ENCODE results near the gene PIEZO2. TPM values are rescaled to one million over a fixed set of nuclear protein-coding genes. Genes with fewer than 3 reads are reported as not detected.

PIEZO2 gene
- total and polyA plus RNA-seq, 2 donors (not counting 1 experiment from before 2014, with no cell fraction given), result not detected

DNA sequence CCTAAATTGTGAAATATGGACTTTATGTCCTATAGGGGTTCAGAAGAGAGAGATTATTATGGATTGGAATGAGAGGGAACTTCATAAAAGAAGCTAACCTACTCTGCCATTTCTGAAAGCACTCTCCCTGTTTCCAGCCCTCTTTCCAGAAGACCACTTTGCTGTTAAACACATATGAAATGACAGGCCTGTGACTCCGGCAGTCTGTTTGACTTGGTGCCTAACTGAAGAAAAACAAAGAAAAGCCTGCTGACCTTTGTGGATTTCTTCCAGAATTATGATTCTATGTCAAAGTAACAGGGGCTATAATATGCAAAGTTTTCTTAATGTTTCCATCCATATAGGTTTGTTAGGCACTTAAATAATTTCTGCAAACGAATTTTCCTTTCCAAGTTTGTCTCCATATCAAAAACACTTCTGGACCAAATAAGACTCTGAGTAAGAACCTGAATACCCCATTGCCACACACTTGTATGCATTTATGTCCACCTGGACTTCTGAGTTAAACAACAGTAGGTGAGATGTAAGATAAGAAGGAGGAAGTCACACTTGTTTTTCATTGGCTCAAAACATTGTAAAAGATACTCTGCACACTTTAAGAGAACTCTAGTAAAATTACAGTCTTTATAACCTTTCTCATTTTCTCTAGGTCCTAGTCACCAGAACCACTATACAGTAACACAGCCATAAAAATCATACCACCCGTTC lies 111.7 kb downstream of the PIEZO2 start:
- Histone ChIP-seq H3K36me3 (replicated peaks in 1 of 2; ENCODE audit: control extremely low read depth in 1 of 2, control insufficient read depth in 1 of 2, extremely low read depth in 1 of 2, insufficient read depth in 2 of 2, low read length in 1 of 2) (no peaks in the 10 kb centered on the region), H3K4me1 (ENCODE audit: control insufficient read depth in 2 of 2, insufficient read depth in 2 of 2, low read length in 2 of 2) (no peaks in the 10 kb centered on the region), H3K4me2 (replicated peaks; ENCODE audit: low read depth, low read length, poor library complexity, severe bottlenecking) (no peak overlapping the region), H3K4me3 (ENCODE audit: control extremely low read depth in 1 of 5, extremely low read depth in 1 of 5, insufficient read depth in 1 of 5, low read depth in 2 of 5, low read length in 4 of 5) (no peak overlapping the region), H3K9me3 (ENCODE audit: control extremely low read depth in 1 of 3, control insufficient read depth in 2 of 3, insufficient read depth in 1 of 3, low read length in 2 of 3) (no peaks in the 10 kb centered on the region), H4K20me1 (ENCODE audit: control insufficient read depth, insufficient read depth, low read length, poor library complexity, severe bottlenecking) (no peaks in the 10 kb centered on the region), H2AFZ (ENCODE audit: insufficient read depth, low read depth, low read length, poor library complexity, severe bottlenecking) (no peak overlapping the region), H3K27me3 (replicated peaks in 1 of 4; ENCODE audit: control extremely low read depth in 1 of 4, control insufficient read depth in 3 of 4, insufficient read depth in 4 of 4, low read length in 3 of 4) (no peaks in the 10 kb centered on the region), H3K79me2 (ENCODE audit: control insufficient read depth, insufficient read depth, low read length) (no peaks in the 10 kb centered on the region), H3K9ac (ENCODE audit: low read length) (no peak overlapping the region), H3K27ac (ENCODE audit: low read length in 2 of 2) (no peak overlapping the region)
- TF ChIP-seq, protein P1, sequence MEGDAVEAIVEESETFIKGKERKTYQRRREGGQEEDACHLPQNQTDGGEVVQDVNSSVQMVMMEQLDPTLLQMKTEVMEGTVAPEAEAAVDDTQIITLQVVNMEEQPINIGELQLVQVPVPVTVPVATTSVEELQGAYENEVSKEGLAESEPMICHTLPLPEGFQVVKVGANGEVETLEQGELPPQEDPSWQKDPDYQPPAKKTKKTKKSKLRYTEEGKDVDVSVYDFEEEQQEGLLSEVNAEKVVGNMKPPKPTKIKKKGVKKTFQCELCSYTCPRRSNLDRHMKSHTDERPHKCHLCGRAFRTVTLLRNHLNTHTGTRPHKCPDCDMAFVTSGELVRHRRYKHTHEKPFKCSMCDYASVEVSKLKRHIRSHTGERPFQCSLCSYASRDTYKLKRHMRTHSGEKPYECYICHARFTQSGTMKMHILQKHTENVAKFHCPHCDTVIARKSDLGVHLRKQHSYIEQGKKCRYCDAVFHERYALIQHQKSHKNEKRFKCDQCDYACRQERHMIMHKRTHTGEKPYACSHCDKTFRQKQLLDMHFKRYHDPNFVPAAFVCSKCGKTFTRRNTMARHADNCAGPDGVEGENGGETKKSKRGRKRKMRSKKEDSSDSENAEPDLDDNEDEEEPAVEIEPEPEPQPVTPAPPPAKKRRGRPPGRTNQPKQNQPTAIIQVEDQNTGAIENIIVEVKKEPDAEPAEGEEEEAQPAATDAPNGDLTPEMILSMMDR (IDR thresholded peaks at IDR 0.05), result no peak
- no peak for TF ChIP-seq EZH2 (IDR thresholded peaks at IDR 0.05; ENCODE audit: borderline replicate concordance, insufficient read depth, low read depth, low read length, poor library complexity, severe bottlenecking)
- peaks cover 7% of the 10 kb centered on the region for H3K27me3 Mint-ChIP-seq
- no peak overlapping the region for H3K4me3 Mint-ChIP-seq
- no peaks in the 10 kb centered on the region for H3K4me1 Mint-ChIP-seq
- ATAC-seq (ENCODE audit: low read depth) (no peak), DNase-seq (no peak)
- WGBS (ENCODE audit: insufficient coverage), result 100% methylated on average over 1 of the region's 3 CpGs
- intact Hi-C loops (cut with micrococcal nuclease), result no loop called here
- H3K9me3 Mint-ChIP-seq (ENCODE audit: insufficient read depth), result no peaks in the 10 kb centered on the region
- POLR2A ChIA-PET, result no interaction called here
- H3K27ac Mint-ChIP-seq, result no peak overlapping the region
- CTCF ChIA-PET, result no interaction called here

DNA sequence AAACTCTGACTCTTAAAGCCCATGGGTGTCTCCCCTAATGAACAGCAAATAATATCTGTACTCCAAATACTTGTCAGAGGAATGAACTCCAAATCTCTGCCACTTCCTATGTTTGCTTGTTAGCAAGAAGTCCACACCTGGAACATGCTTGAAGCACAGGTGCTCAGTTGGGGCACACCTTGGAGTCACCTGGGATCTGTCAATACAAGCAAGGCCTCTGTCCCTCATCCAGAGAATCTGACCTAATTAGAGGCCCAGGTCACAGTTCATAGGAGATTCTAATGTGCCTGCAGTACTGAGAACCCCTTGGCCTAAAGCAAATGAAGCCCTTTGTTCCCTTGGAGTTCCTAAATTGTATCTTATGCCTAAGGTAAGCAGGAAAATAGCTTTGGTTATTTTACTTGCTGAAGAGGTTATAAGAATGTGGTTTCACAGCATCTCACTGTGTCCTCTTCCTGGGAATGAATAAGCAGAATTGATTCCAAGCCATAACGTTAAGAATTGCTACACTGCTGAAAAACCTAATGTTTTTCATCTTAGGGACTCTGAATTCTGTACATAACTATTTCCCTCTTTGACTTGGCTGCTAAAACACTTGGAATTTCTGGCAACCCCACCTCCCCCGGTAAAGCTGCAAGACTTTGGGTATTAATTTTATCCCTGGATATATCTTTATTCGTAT lies 113.4 kb downstream of the PIEZO2 start:
- TF ChIP-seq, protein P1 (IDR thresholded peaks at IDR 0.05), result no peak
- TF ChIP-seq EZH2 (IDR thresholded peaks at IDR 0.05; ENCODE audit: borderline replicate concordance, insufficient read depth, low read depth, low read length, poor library complexity, severe bottlenecking), result no peak
- H3K9ac ChIP-seq (ENCODE audit: low read length), result no peak overlapping the region
- DNase-seq (no peak), ATAC-seq (ENCODE audit: low read depth) (no peak)
- H3K27ac ChIP-seq (ENCODE audit: low read length in 2 of 2), result no peak overlapping the region
- H2AFZ ChIP-seq (ENCODE audit: insufficient read depth, low read depth, low read length, poor library complexity, severe bottlenecking), result no peak overlapping the region
- H3K9me3 Mint-ChIP-seq (ENCODE audit: insufficient read depth), result no peaks in the 10 kb centered on the region
- intact Hi-C loops (cut with micrococcal nuclease), result no loop called here
- H3K4me1 Mint-ChIP-seq, result no peaks in the 10 kb centered on the region
- H3K9me3 ChIP-seq (ENCODE audit: control extremely low read depth in 1 of 3, control insufficient read depth in 2 of 3, insufficient read depth in 1 of 3, low read length in 2 of 3), result no peaks in the 10 kb centered on the region
- no peaks in the 10 kb centered on the region for H3K27me3 Mint-ChIP-seq
- no peak overlapping the region for H3K4me3 Mint-ChIP-seq
- no peaks in the 10 kb centered on the region for H3K4me1 ChIP-seq (ENCODE audit: control insufficient read depth in 2 of 2, insufficient read depth in 2 of 2, low read length in 2 of 2)
- no peak overlapping the region for H3K4me2 ChIP-seq (replicated peaks; ENCODE audit: low read depth, low read length, poor library complexity, severe bottlenecking)
- no peaks in the 10 kb centered on the region for H3K79me2 ChIP-seq (ENCODE audit: control insufficient read depth, insufficient read depth, low read length)
- POLR2A ChIA-PET, result no interaction called here
- H4K20me1 ChIP-seq (ENCODE audit: control insufficient read depth, insufficient read depth, low read length, poor library complexity, severe bottlenecking), result no peaks in the 10 kb centered on the region
- no peak overlapping the region for H3K27ac Mint-ChIP-seq
- H3K27me3 ChIP-seq (replicated peaks in 1 of 4; ENCODE audit: control extremely low read depth in 1 of 4, control insufficient read depth in 3 of 4, insufficient read depth in 4 of 4, low read length in 3 of 4), result no peaks in the 10 kb centered on the region
- CTCF ChIA-PET, result no interaction called here
- H3K36me3 ChIP-seq (replicated peaks in 1 of 2; ENCODE audit: control extremely low read depth in 1 of 2, control insufficient read depth in 1 of 2, extremely low read depth in 1 of 2, insufficient read depth in 2 of 2, low read length in 1 of 2), result no peaks in the 10 kb centered on the region
- WGBS (ENCODE audit: insufficient coverage), result no CpG with 5 or more reads among the region's 3 CpGs
- no peak overlapping the region for H3K4me3 ChIP-seq (ENCODE audit: control extremely low read depth in 1 of 5, extremely low read depth in 1 of 5, insufficient read depth in 1 of 5, low read depth in 2 of 5, low read length in 4 of 5)

All from B cell (primary cell).